Vagina (tissue), 2 donors: ENCODE data around the gene FOXO4. TPM values are rescaled to one million over a fixed set of nuclear protein-coding genes. Genes with fewer than 3 reads are reported as not detected.

Experiments
- DNase-seq, 2 donors: peaks; one replicate each; pipeline ENCODE4 v3.0.0-alpha.2; 2017; ENCODE audit errors: extremely low spot score in 2 of 2
- H3K27ac ChIP-seq: fragments of 200-600 bp; sonication (generic); one replicate; pipeline ENCODE4 v1.5.1; 2019
- H3K27me3 ChIP-seq: fragments of 200-600 bp; sonication (generic); one replicate; pipeline ENCODE4 v1.5.1; 2019
- H3K36me3 ChIP-seq, 2 donors: fragments of 200-600 bp; sonication (generic); one replicate each; pipeline ENCODE4 v1.5.1; 2017 to 2019
- H3K4me1 ChIP-seq: fragments of 200-600 bp; sonication (generic); one replicate; pipeline ENCODE4 v1.5.1; 2019
- H3K4me3 ChIP-seq, 2 donors: fragments of 200-600 bp; sonication (generic); 1 replicate in 1 of 2; 2 replicates in 1 of 2; pipeline ENCODE4 v1.5.1; 2016 to 2019
- H3K9me3 ChIP-seq: fragments of 200-600 bp; sonication (generic); one replicate; pipeline ENCODE4 v1.5.1; 2019
- CTCF ChIP-seq, 3 experiments: fragments of 450-650 bp in 2 of 3; fragments of 200-600 bp in 1 of 3; sonication (generic) in 1 of 3; IDR thresholded peaks; one replicate each; pipeline ENCODE4 v1.5.1; 2017 to 2019; ENCODE audit warnings: antibody characterized with exemption in 3 of 3, mild to moderate bottlenecking in 2 of 3, moderate library complexity in 2 of 3
- POLR2A ChIP-seq, 2 donors: fragments of 450-650 bp; IDR thresholded peaks; one replicate each; pipeline ENCODE4 v1.6.1; 2017; ENCODE audit warnings: antibody characterized with exemption in 2 of 2, mild to moderate bottlenecking in 2 of 2, moderate library complexity in 2 of 2
- POLR2AphosphoS5 ChIP-seq, 2 donors: sonication (generic); formaldehyde crosslinking; IDR thresholded peaks; one replicate each; pipeline ENCODE4 v1.9.0; 2017; ENCODE audit warnings: antibody characterized with exemption in 2 of 2, mild to moderate bottlenecking in 2 of 2, low read depth in 1 of 2; ENCODE audit not compliant: insufficient read depth in 1 of 2
- intact Hi-C: fragments of 100-400 bp; cut with DNase I; formaldehyde crosslinking; loops from one replicate; pipeline ENCODE4 v1.15.1; 2023
- total RNA-seq: library from RNA; depleted of rRNA; stranded (reverse); fragments of >200 nt; gene quantifications from one replicate; pipeline ENCODE4 v1.2.3, GENCODE V29; 2016

The FOXO4 gene
- total RNA-seq, 1 donor from 2014 or later, result 22.8 TPM

GRCh38 chrX:71099736-71100135, 4.1 kb downstream of the FOXO4 start:
- intact Hi-C loops, result no loop called here
- Histone ChIP-seq H3K4me3 (no peak overlapping the region), H3K27ac (no peak overlapping the region), H3K4me1 (peaks cover 29% of the 10 kb centered on the region), H3K9me3 (no peaks in the 10 kb centered on the region), H3K27me3 (peaks cover 3% of the 10 kb centered on the region), H3K36me3 (no peaks in the 10 kb centered on the region)
- no peak for DNase-seq
- TF ChIP-seq POLR2AphosphoS5 (IDR thresholded peaks at IDR 0.05; ENCODE audit: insufficient read depth in 1 of 2, low read depth in 1 of 2) (no peak), CTCF (IDR thresholded peaks at IDR 0.05) (no peak), POLR2A (IDR thresholded peaks at IDR 0.05) (no peak)

- H3K27me3 ChIP-seq, result peaks cover 3% of the 10 kb centered on the region
- intact Hi-C loops, result no loop called here
- no peak overlapping the region for H3K4me3 ChIP-seq
- DNase-seq, result no peak
- no peak overlapping the region for H3K27ac ChIP-seq
- no peaks in the 10 kb centered on the region for H3K9me3 ChIP-seq
- H3K4me1 ChIP-seq, result peaks cover 29% of the 10 kb centered on the region
- TF ChIP-seq POLR2AphosphoS5 (IDR thresholded peaks at IDR 0.05; ENCODE audit: insufficient read depth in 1 of 2, low read depth in 1 of 2) (no peak), POLR2A (IDR thresholded peaks at IDR 0.05) (no peak), CTCF (IDR thresholded peaks at IDR 0.05) (no peak)
- H3K36me3 ChIP-seq, result no peaks in the 10 kb centered on the region
Measured at GRCh38 chrX:71100581-71101505, 5.2 kb downstream of the FOXO4 start.

GRCh38 chrX:71102292-71102691, 6.6 kb downstream of the FOXO4 start:
- TF ChIP-seq POLR2A (IDR thresholded peaks at IDR 0.05) (no peak), CTCF (IDR thresholded peaks at IDR 0.05) (no peak), POLR2AphosphoS5 (IDR thresholded peaks at IDR 0.05; ENCODE audit: insufficient read depth in 1 of 2, low read depth in 1 of 2) (no peak)
- intact Hi-C loops, result no loop called here
- Histone ChIP-seq H3K36me3 (no peaks in the 10 kb centered on the region), H3K27ac (no peak overlapping the region), H3K4me3 (no peak overlapping the region), H3K9me3 (no peaks in the 10 kb centered on the region), H3K4me1 (peaks cover 20% of the 10 kb centered on the region), H3K27me3 (peaks cover 3% of the 10 kb centered on the region)
- DNase-seq, result no peak

GRCh38 chrX:71103110-71103983, 7.7 kb downstream of the FOXO4 start:
- H3K36me3 ChIP-seq, result no peaks in the 10 kb centered on the region
- H3K4me1 ChIP-seq, result peaks cover 12% of the 10 kb centered on the region
- intact Hi-C loops, result no loop called here
- no peak for DNase-seq
- H3K9me3 ChIP-seq, result no peaks in the 10 kb centered on the region
- peak overlapping the region; percentile 49 for H3K27ac ChIP-seq
- peaks cover 3% of the 10 kb centered on the region for H3K27me3 ChIP-seq
- TF ChIP-seq CTCF (IDR thresholded peaks at IDR 0.05), result no peak
- no peak for TF ChIP-seq POLR2AphosphoS5 (IDR thresholded peaks at IDR 0.05; ENCODE audit: insufficient read depth in 1 of 2, low read depth in 1 of 2)
- TF ChIP-seq POLR2A (IDR thresholded peaks at IDR 0.05), result no peak
- peak overlapping the region in 1 of 2 donors; percentile 4 for H3K4me3 ChIP-seq
